GM13976 (cell line): ENCODE data around the gene EMC9.

Source experiments
- DNase-seq: peaks from one replicate; pipeline ENCODE4 v3.0.0; 2012; ENCODE audit warnings: low spot score
- CTCF ChIP-seq: IDR thresholded peaks from 2 replicates; pipeline ENCODE4 v1.5.1; 2012; ENCODE audit warnings: borderline replicate concordance, mild to moderate bottlenecking; ENCODE audit not compliant: insufficient read depth; ENCODE audit errors: extremely low read depth, missing control alignments, control extremely low read depth
- in situ Hi-C: fragments of 300-500 bp; cut with MboI; formaldehyde crosslinking; loops from one replicate; pipeline ENCODE4 v1.12.0; 2022; ENCODE audit warnings: low sequenced_read_pairs, mixed read lengths, inconsistent platforms; ENCODE audit not compliant: unreplicated experiment

The EMC9 gene

GRCh38 chr14:24136684-24137528 is 4.5 kb downstream of the EMC9 start:
- no peak for TF ChIP-seq CTCF
- in situ Hi-C loops: no loop called here

DNA sequence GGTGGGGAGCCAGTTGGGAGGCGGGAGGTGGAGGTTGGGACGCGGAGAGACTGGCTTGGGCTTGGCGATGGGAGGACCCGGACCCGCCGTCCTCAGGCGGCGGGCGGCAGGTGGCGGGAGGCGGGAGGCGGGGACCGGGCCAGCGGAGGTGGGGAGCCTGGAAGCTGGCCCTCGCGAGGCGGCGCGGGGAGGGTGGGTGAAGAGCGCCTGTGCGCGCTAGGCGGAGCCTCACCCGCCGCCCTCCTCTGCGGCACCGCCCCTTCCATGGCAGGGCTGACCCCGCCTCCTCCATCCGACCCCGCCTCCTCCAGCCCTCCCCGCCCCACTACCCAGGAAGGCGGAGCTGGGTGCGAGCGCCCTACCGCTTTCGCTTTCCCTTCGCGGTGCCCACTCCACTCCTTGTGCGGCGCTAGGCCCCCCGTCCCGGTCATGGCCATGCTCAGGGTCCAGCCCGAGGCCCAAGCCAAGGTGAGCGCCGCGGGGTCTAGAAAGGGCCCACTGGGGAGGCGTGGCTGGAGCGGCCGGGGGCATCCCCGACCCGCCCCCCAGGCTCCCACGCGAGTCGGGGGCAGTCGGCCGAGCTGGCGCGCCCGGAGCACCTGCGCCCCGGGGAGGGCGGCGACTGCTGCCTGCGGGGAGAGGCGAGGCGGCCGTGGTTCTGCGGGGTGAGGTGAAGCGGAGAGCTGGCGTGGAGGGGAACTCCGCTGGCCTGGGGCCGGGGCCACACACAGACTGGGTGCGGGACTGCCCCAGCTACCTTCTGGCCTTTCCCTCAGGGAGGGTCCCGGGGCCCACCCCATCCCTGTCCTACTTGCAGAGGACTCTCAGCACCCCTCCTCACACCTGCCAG is 5.3 kb downstream of the EMC9 start, which contains the start of gene PSME1:
TSS of gene PSME1 (plus strand) at position 361 of the 850 bp plus-strand sequence. CDS start at position 430, 69 bp downstream.
- DNase-seq: peak; percentile 97
- no peak for TF ChIP-seq CTCF
- in situ Hi-C loops: no loop called here

More at GRCh38 chr14:24136684-24137528, 4.5 kb downstream of the EMC9 start:
- no peak for DNase-seq

- no peak for TF ChIP-seq CTCF
- DNase-seq: no peak
- in situ Hi-C loops: no loop called here
Measured at GRCh38 chr14:24135584-24135833, 5.9 kb downstream of the EMC9 start.

GRCh38 chr14:24133735-24134134 is 7.7 kb downstream of the EMC9 start:
- in situ Hi-C loops: no loop called here
- DNase-seq: no peak
- no peak for TF ChIP-seq CTCF

GRCh38 chr14:24132976-24133375 is 8.4 kb downstream of the EMC9 start:
- in situ Hi-C loops: no loop called here
- no peak for DNase-seq
- no peak for TF ChIP-seq CTCF

DNA sequence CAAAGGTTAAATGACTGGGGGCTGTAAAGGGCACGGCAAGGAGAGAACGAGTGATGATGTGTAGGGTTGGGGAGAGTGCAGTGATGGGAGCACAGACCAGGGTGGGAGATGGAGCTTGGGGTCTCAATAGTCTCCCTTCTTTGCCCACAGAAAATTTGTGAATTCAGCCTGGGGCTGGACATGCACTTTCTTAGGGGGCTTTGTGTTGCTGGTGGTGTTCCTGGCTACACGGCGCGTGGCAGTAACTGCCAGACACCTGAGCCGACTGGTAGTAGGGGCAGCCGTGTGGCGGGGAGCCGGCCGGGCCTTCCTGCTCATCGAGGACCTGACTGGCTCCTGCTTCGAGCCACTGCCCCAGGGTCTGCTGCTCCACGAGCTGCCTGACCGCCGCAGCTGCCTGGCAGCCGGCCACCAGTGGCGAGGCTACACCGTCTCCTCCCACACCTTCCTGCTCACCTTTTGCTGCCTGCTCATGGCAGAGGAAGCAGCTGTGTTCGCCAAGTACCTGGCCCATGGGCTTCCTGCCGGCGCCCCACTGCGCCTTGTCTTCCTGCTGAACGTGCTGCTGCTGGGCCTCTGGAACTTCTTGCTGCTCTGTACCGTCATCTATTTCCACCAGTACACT is 9.2 kb downstream of the EMC9 start:
- in situ Hi-C loops: no loop called here
- DNase-seq: no peak
- TF ChIP-seq CTCF: no peak
